PC-9 (cell line): ENCODE data around the gene PRDM2. TPM values are rescaled to one million over a fixed set of nuclear protein-coding genes. Genes with fewer than 3 reads are reported as not detected.

ENCODE experiments used
- BruUV-seq: library from RNA; stranded (reverse); fragments of 400-500 nt; replicated peaks from 2 replicates; lab custom pipeline; 2021; lab: Mats Ljungman, UMichigan
- CTCF ChIA-PET: fragments of 300-600 bp; sonication (Branson Sonifier 250); formaldehyde crosslinking; loops from one replicate; lab custom pipeline; 2022; ENCODE audit warnings: antibody characterized with exemption; lab: Charles Lee
- POLR2A ChIA-PET: fragments of 300-600 bp; sonication (Branson Sonifier 250); formaldehyde crosslinking; loops from one replicate; lab custom pipeline; 2022; ENCODE audit warnings: antibody characterized with exemption; ENCODE audit not compliant: unreplicated experiment; lab: Charles Lee
- DNase-seq, 2 experiments: peaks; one replicate each; pipeline versions ENCODE4 v3.0.0 to v3.0.0-alpha.2; 2015 to 2022; ENCODE audit warnings: mixed read lengths in 1 of 2
- H2AFZ ChIP-seq: fragments of 200-600 bp; sonication (generic); 2 replicates; pipeline ENCODE4 v1.8.1; 2017; ENCODE audit warnings: antibody characterized with exemption
- H3F3A ChIP-seq: fragments of 200-600 bp; sonication (generic); 2 replicates; pipeline ENCODE4 v1.8.1; 2017; ENCODE audit warnings: antibody characterized with exemption, mild to moderate bottlenecking, low read depth; ENCODE audit not compliant: insufficient read depth
- H3K27ac ChIP-seq: fragments of 200-600 bp; sonication (generic); 2 replicates; pipeline ENCODE4 v1.6.1; 2016; ENCODE audit warnings: mixed run types
- H3K27me3 ChIP-seq: fragments of 200-600 bp; sonication (generic); 2 replicates; pipeline ENCODE4 v1.6.1; 2016; ENCODE audit warnings: low read depth, mixed run types; ENCODE audit not compliant: insufficient read depth
- H3K36me3 ChIP-seq: fragments of 200-600 bp; sonication (generic); 2 replicates; pipeline ENCODE4 v1.6.1; 2016; ENCODE audit warnings: low read depth, mixed run types
- H3K4me1 ChIP-seq: fragments of 200-600 bp; sonication (generic); replicated peaks from 2 replicates; pipeline ENCODE4 v1.6.1; 2016; ENCODE audit warnings: mixed run types; ENCODE audit not compliant: insufficient read depth
- H3K4me2 ChIP-seq: fragments of 200-600 bp; sonication (generic); 2 replicates; pipeline ENCODE4 v1.6.1; 2017; ENCODE audit warnings: mixed run types
- H3K4me3 ChIP-seq: fragments of 200-600 bp; sonication (generic); 2 replicates; pipeline ENCODE4 v1.6.1; 2016; ENCODE audit warnings: mixed run types
- H3K79me2 ChIP-seq: fragments of 200-600 bp; sonication (generic); 2 replicates; pipeline ENCODE4 v1.6.1; 2017; ENCODE audit warnings: low read depth, mixed run types
- H3K9me2 ChIP-seq: fragments of 200-600 bp; sonication (generic); 2 replicates; pipeline ENCODE4 v1.8.1; 2017; ENCODE audit warnings: mild to moderate bottlenecking; ENCODE audit not compliant: insufficient read depth
- H3K9me3 ChIP-seq: fragments of 200-600 bp; sonication (generic); 2 replicates; pipeline ENCODE4 v1.8.1; 2016; ENCODE audit warnings: low read depth; ENCODE audit not compliant: insufficient read depth
- H4K20me1 ChIP-seq: fragments of 200-600 bp; sonication (generic); 2 replicates; pipeline ENCODE4 v1.8.1; 2017; ENCODE audit not compliant: insufficient read depth
- EZH2 ChIP-seq: fragments of 200-600 bp; sonication (generic); IDR thresholded peaks from 2 replicates; pipeline ENCODE4 v1.8.0; 2017; ENCODE audit warnings: antibody characterized with exemption, low read depth
- intact Hi-C: fragments of 100-400 bp; cut with micrococcal nuclease; formaldehyde crosslinking; loops from one replicate; pipeline ENCODE4 v1.10.0; 2022; ENCODE audit not compliant: unreplicated experiment
- total RNA-seq: library from RNA; stranded (reverse); gene quantifications from 2 replicates; pipeline ENCODE4 v1.2.3, GENCODE V29; 2021
- TF ChIP-seq, protein P1 (sequence below): fragments of 200-600 bp; sonication (generic); conservative IDR thresholded peaks from 2 replicates; pipeline ENCODE4 v1.6.1; 2017; ENCODE audit warnings: mixed run types, antibody characterized with exemption, mild to moderate bottlenecking, moderate library complexity

PRDM2 gene
- total RNA-seq, 1 experiment from 2014 or later: 32.1 TPM

DNA sequence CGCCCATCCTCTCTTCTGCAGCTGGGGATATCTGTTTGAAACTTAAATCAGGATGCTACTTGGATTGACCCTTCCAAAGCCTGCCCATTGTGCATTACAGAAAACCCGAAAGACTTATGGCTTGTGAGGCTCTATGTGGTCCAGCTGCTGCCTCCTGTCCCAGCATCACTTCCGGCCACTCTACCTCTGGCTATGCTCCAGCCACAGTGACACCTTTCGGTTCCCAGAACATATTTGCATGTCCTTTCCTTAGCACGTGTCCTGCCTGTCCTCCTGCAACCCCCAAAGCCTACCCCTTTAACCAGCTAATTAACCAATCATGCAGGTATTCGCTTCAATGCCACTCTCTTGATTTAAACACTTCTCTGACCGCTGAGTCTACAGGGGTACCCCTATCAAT lies 167.6 kb downstream of the PRDM2 start:
- Histone ChIP-seq H3K4me1 (no peaks in the 10 kb centered on the region), H3K36me3 (no peaks in the 10 kb centered on the region), H3K4me3 (no peak overlapping the region), H3F3A (no peaks in the 10 kb centered on the region), H4K20me1 (no peaks in the 10 kb centered on the region), H3K9me3 (no peaks in the 10 kb centered on the region), H3K9me2 (no peaks in the 10 kb centered on the region), H3K79me2 (no peaks in the 10 kb centered on the region), H3K27me3 (peaks cover 7% of the 10 kb centered on the region), H3K4me2 (no peak overlapping the region), H3K27ac (no peak overlapping the region), H2AFZ (no peak overlapping the region)
- no peak for DNase-seq
- CTCF ChIA-PET: no interaction called here
- POLR2A ChIA-PET: no interaction called here
- intact Hi-C loops: no loop called here
- TF ChIP-seq EZH2: no peak
- TF ChIP-seq, protein P1, sequence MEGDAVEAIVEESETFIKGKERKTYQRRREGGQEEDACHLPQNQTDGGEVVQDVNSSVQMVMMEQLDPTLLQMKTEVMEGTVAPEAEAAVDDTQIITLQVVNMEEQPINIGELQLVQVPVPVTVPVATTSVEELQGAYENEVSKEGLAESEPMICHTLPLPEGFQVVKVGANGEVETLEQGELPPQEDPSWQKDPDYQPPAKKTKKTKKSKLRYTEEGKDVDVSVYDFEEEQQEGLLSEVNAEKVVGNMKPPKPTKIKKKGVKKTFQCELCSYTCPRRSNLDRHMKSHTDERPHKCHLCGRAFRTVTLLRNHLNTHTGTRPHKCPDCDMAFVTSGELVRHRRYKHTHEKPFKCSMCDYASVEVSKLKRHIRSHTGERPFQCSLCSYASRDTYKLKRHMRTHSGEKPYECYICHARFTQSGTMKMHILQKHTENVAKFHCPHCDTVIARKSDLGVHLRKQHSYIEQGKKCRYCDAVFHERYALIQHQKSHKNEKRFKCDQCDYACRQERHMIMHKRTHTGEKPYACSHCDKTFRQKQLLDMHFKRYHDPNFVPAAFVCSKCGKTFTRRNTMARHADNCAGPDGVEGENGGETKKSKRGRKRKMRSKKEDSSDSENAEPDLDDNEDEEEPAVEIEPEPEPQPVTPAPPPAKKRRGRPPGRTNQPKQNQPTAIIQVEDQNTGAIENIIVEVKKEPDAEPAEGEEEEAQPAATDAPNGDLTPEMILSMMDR: no peak
- BruUV-seq: no TSS peak

DNA sequence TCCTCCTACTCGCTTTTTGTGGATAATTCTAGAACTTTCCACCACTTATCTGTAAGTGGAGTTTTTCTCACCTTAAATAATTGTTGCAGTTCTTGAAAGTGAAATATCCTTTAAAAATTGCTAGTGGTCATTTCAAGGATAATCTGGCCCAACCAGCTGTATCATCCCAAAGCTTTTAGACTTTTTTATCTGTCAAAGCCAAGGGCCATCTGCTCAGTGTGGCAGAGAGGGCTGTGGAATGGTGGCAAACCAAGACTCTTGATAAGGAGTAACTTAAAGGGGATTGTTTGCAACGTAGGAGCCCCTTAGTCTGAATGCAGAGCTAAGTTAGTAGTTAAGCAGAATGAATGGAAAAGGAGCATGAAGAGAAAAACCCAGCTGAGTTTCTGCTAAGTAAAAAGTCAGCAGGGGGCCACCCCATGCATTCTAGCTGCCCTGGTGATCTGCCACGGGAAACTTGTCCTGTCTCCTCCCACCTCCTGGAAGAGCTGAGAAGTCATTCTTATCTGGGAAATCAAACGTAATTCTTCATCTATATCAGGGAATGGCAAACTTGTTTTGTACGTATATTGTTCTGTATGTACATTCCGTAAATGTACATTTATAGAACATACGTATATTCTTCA lies 169.3 kb downstream of the PRDM2 start:
- Histone ChIP-seq H3K27me3 (peaks cover 14% of the 10 kb centered on the region), H3K79me2 (no peaks in the 10 kb centered on the region), H3K9me2 (no peaks in the 10 kb centered on the region), H3K36me3 (no peaks in the 10 kb centered on the region), H3K4me1 (no peaks in the 10 kb centered on the region), H3F3A (no peaks in the 10 kb centered on the region), H3K4me3 (no peak overlapping the region), H3K9me3 (no peaks in the 10 kb centered on the region), H2AFZ (no peak overlapping the region), H3K27ac (no peak overlapping the region), H3K4me2 (no peak overlapping the region), H4K20me1 (no peaks in the 10 kb centered on the region)
- intact Hi-C loops: no loop called here
- DNase-seq: no peak
- BruUV-seq: no TSS peak
- CTCF ChIA-PET: no interaction called here
- TF ChIP-seq EZH2: no peak
- TF ChIP-seq, protein P1: no peak
- POLR2A ChIA-PET: no interaction called here

DNA sequence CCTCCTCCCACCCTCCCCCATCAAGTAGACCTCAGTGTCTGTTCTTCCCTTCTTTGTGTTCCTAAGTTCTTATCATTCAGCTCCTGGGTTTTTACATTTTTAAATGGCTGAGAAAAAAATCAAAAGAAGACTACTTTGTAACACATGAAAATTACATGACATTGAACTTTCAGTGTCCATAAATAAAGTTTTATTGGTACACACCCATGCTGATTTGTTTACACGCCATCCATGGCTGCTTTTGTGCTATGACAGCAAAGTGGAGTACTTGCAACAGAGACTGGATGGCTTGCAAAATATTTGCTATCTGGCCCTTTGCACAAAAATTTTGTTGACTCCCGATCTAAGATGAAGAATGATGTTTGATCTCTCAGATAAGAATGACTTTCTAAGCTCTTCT lies 171.4 kb downstream of the PRDM2 start:
- intact Hi-C loops: no loop called here
- no peaks in the 10 kb centered on the region for H3K36me3 ChIP-seq
- no peak for DNase-seq
- no peak overlapping the region for H3K4me3 ChIP-seq
- H3K4me2 ChIP-seq: no peak overlapping the region
- H4K20me1 ChIP-seq: no peaks in the 10 kb centered on the region
- no peak overlapping the region for H2AFZ ChIP-seq
- no peaks in the 10 kb centered on the region for H3K4me1 ChIP-seq
- ChIA-PET POLR2A (no interaction called here), CTCF (no interaction called here)
- no peaks in the 10 kb centered on the region for H3K9me2 ChIP-seq
- H3K9me3 ChIP-seq: no peaks in the 10 kb centered on the region
- no peaks in the 10 kb centered on the region for H3F3A ChIP-seq
- H3K79me2 ChIP-seq: no peaks in the 10 kb centered on the region
- peaks cover 14% of the 10 kb centered on the region for H3K27me3 ChIP-seq
- BruUV-seq: no TSS peak
- TF ChIP-seq, protein P1: no peak
- TF ChIP-seq EZH2: no peak
- H3K27ac ChIP-seq: no peak overlapping the region
